ENCODE data around the gene TMEM109. TPM values are rescaled to one million over a fixed set of nuclear protein-coding genes. Genes with fewer than 3 reads are reported as not detected.
A peak's percentile ranks its signal among the peaks of the same experiment; 100 is the strongest.

The TMEM109 gene
- total and polyA plus RNA-seq, 9 of the 15 experiments (the other 6 are each of a cell fraction or from before 2014, with no cell fraction given): 9.2 to 71.3 (median 30.5) TPM

GRCh38 chr11:60864856-60865513 lies 49.0 kb upstream of the TMEM109 start:
- no peak overlapping the region; the same call in 2 of the 3 replicates for H3K27ac ChIP-seq (ENCODE audit: extremely low read depth, low read depth, low read length)
- peak in 1 of 4 experiments; percentile 46 for DNase-seq (ENCODE audit: extremely low read depth in 1 of 4, low spot score in 3 of 4)
- H3K9me3 ChIP-seq (replicated peaks; ENCODE audit: control insufficient read depth, insufficient read depth, low read depth, low read length): no peaks in the 10 kb centered on the region
- no peaks in the 10 kb centered on the region for H3K79me2 ChIP-seq (ENCODE audit: control insufficient read depth, insufficient read depth, low read length)
- H3K4me1 ChIP-seq (replicated peaks in 1 of 2; ENCODE audit: control insufficient read depth in 2 of 2, insufficient read depth in 2 of 2, low read length in 2 of 2): peaks cover 25 to 29% of the 10 kb centered on the region in 2 experiments
- intact Hi-C loops (cut with micrococcal nuclease) (loop anchor here (2.0 kb wide), 1 partner anchor 50 kb away; the partner anchor contains the start of gene TMEM109), in situ Hi-C loops (cut with MboI) (no loop called here)
- peak overlapping the region in 1 of 2 experiments; percentile 76; a peak in 1 of 4 replicates for H3K9ac ChIP-seq (ENCODE audit: insufficient read depth in 1 of 2, low read depth in 2 of 2, low read length in 2 of 2)
- no peak overlapping the region for H3K4me3 ChIP-seq
- H3K27me3 ChIP-seq (ENCODE audit: control insufficient read depth in 2 of 2, insufficient read depth in 2 of 2, low read length in 2 of 2): no peaks in the 10 kb centered on the region
- 13% methylated on average over 4 of the region's 7 CpGs for WGBS (ENCODE audit: insufficient coverage, low coverage, missing lambda C conversion rate)
- ATAC-seq: peak; percentile 52
- FAIRE-seq: peak; percentile 19
- BruUV-seq (replicated peaks): no TSS peak
- H3K4me2 ChIP-seq (ENCODE audit: insufficient read depth, low read length): no peak overlapping the region
- no peaks in the 10 kb centered on the region; the same call in 1 of the 2 replicates for H4K20me1 ChIP-seq (replicated peaks; ENCODE audit: control insufficient read depth, insufficient read depth, low read length)
- H2AFZ ChIP-seq (ENCODE audit: low read depth, low read length): no peak overlapping the region
- ChIA-PET CTCF (ENCODE audit: low intra/inter-chr PET ratio) (no interaction called here), POLR2A (interaction anchor here (0.5 to 1.6 kb wide), 4 partner anchors 8 to 505 kb away, joined by 3 to 5 read pairs (median 4); no protein-coding TSS in a partner anchor)
- no peaks in the 10 kb centered on the region for H3K36me3 ChIP-seq (ENCODE audit: control insufficient read depth, insufficient read depth, low read length)
- no peaks in the 10 kb centered on the region for H3K9me1 ChIP-seq (ENCODE audit: control insufficient read depth, insufficient read depth, low read length)
- TF ChIP-seq ZNF586 (CRISPR knock-in tag; conservative IDR thresholded peaks at IDR 0.05) (no peak), FUS (optimal IDR thresholded peaks at IDR 0.05; ENCODE audit: low read depth, low read length) (no peak), TCF3 (CRISPR knock-in tag; IDR thresholded peaks at IDR 0.05) (peak; percentile 50), MGA (IDR thresholded peaks at IDR 0.05) (no peak), ZBTB9 (CRISPR knock-in tag; IDR thresholded peaks at IDR 0.05) (no peak), ZNF79 (CRISPR knock-in tag; IDR thresholded peaks at IDR 0.05; ENCODE audit: low read depth) (no peak), POLR2A (conservative IDR thresholded peaks at IDR 0.05) (no peak), TRIM24 (IDR thresholded peaks at IDR 0.05) (0 out of 4 replicates have a peak, but pooled peaks of 1 of the 2 experiments have one; percentile 20), SMARCA4 (IDR thresholded peaks at IDR 0.05) (0 out of 2 replicates have a peak, but pooled peaks have one; percentile 18)

Data from K562 (cell line).